Endothelial cell of umbilical vein (primary cell): ENCODE results near the gene C12orf57. TPM values are rescaled to one million over a fixed set of nuclear protein-coding genes. Genes with fewer than 3 reads are reported as not detected.

Experiments used
- BruUV-seq: library from RNA; stranded (reverse); fragments of 400-500 nt; replicated peaks from 2 replicates; lab custom pipeline; 2021; lab: Mats Ljungman, UMichigan
- CTCF ChIA-PET: fragments of 300-600, 350-600 bp; sonication (Branson Sonifier 250); formaldehyde crosslinking; loops from one replicate; lab custom pipeline; 2021; ENCODE audit warnings: antibody characterized with exemption, inconsistent platforms; lab: Charles Lee
- POLR2A ChIA-PET: fragments of 300-600, 350-600 bp; sonication (Branson Sonifier 250); formaldehyde crosslinking; loops from one replicate; lab custom pipeline; 2021; ENCODE audit warnings: antibody characterized with exemption, inconsistent platforms; lab: Charles Lee
- DNase-seq: peaks from one replicate; pipeline ENCODE4 v3.0.0-alpha.2; 2011; ENCODE audit warnings: low read depth, low spot score
- FAIRE-seq: peaks from 2 replicates; lab custom pipeline; 2011; peaks lifted over from hg19 to GRCh38; lab: Jason Lieb, UNC
- H2AFZ ChIP-seq: 2 replicates; pipeline ENCODE4 v1.6.0; 2012; ENCODE audit warnings: low read depth, low read length, control low read depth, inconsistent platforms
- H3K27ac ChIP-seq: 2 replicates; pipeline ENCODE4 v1.5.1; 2011; ENCODE audit warnings: low read depth, mild to moderate bottlenecking, control low read depth, low read length, moderate library complexity; ENCODE audit not compliant: insufficient read depth
- H3K27me3 ChIP-seq, 2 experiments: 2 replicates each; pipeline versions ENCODE4 v1.6.0 to v1.6.1; 2011; ENCODE audit warnings: low read length in 2 of 2, mixed read lengths in 1 of 2; ENCODE audit not compliant: control insufficient read depth in 2 of 2, insufficient read depth in 2 of 2
- H3K36me3 ChIP-seq, 2 experiments: 2 replicates in 1 of 2; 3 replicates in 1 of 2; pipeline ENCODE4 v1.5.1; 2011; ENCODE audit warnings: low read length in 2 of 2, mild to moderate bottlenecking in 1 of 2, moderate library complexity in 1 of 2; ENCODE audit not compliant: control insufficient read depth in 2 of 2, insufficient read depth in 2 of 2; ENCODE audit errors: extremely low read depth in 1 of 2
- H3K4me1 ChIP-seq: 3 replicates; pipeline ENCODE4 v1.5.1; 2011; ENCODE audit warnings: mild to moderate bottlenecking, low read length; ENCODE audit not compliant: control insufficient read depth, insufficient read depth; ENCODE audit errors: extremely low read depth
- H3K4me2 ChIP-seq: 2 replicates; pipeline ENCODE4 v1.6.1; 2011; ENCODE audit warnings: low read length, control low read depth, mixed read lengths; ENCODE audit not compliant: insufficient read depth
- H3K4me3 ChIP-seq, 3 experiments: fragments of 200-600 bp in 1 of 3; sonication (generic), shearing (Covaris generic) in 1 of 3; replicated peaks in 1 of 3; 2 replicates each; pipeline ENCODE4 v1.5.1; 2011 to 2016; ENCODE audit warnings: control low read depth in 3 of 3, low read length in 3 of 3, mild to moderate bottlenecking in 2 of 3, inconsistent platforms in 1 of 3, low read depth in 1 of 3, moderate library complexity in 1 of 3; ENCODE audit not compliant: insufficient read depth in 1 of 3
- H3K79me2 ChIP-seq: 2 replicates; pipeline ENCODE4 v1.6.0; 2012; ENCODE audit warnings: low read length, inconsistent platforms; ENCODE audit not compliant: control insufficient read depth, insufficient read depth
- H3K9ac ChIP-seq: replicated peaks from 2 replicates; pipeline ENCODE3; 2011; ENCODE audit warnings: low read length, control low read depth; ENCODE audit not compliant: insufficient read depth; ENCODE audit errors: extremely low read depth
- H3K9me1 ChIP-seq: replicated peaks from 3 replicates; pipeline ENCODE4 v1.6.0; 2011; ENCODE audit warnings: mild to moderate bottlenecking, low read length; ENCODE audit not compliant: control insufficient read depth, insufficient read depth; ENCODE audit errors: extremely low read depth
- H3K9me3 ChIP-seq: replicated peaks from 2 replicates; pipeline ENCODE4 v1.5.1; 2012; ENCODE audit warnings: low read length, inconsistent platforms; ENCODE audit not compliant: control insufficient read depth, insufficient read depth
- H4K20me1 ChIP-seq: replicated peaks from 2 replicates; pipeline ENCODE3; 2011; ENCODE audit warnings: mild to moderate bottlenecking, low read length; ENCODE audit not compliant: control insufficient read depth, insufficient read depth; ENCODE audit errors: extremely low read depth
- EZH2 ChIP-seq: IDR thresholded peaks from 2 replicates; pipeline ENCODE4 v1.6.1; 2012; ENCODE audit warnings: borderline replicate concordance, low read depth, mild to moderate bottlenecking, moderate library complexity, low read length, inconsistent platforms; ENCODE audit not compliant: severe bottlenecking
- FOS ChIP-seq: IDR thresholded peaks from 2 replicates; pipeline ENCODE4 v1.6.1; 2011; ENCODE audit warnings: mild to moderate bottlenecking, low read length, moderate library complexity, borderline replicate concordance; ENCODE audit not compliant: insufficient read depth
- GATA2 ChIP-seq: IDR thresholded peaks from 2 replicates; pipeline ENCODE4 v1.7.0; 2011; ENCODE audit warnings: low read depth, mild to moderate bottlenecking, moderate library complexity, mixed read lengths, low read length; ENCODE audit not compliant: insufficient read length, insufficient read depth
- JUN ChIP-seq: IDR thresholded peaks from 2 replicates; pipeline ENCODE4 v1.6.1; 2011; ENCODE audit warnings: borderline replicate concordance, low read depth; ENCODE audit not compliant: insufficient read length, insufficient read depth
- MYC ChIP-seq: IDR thresholded peaks from one replicate; pipeline ENCODE4 v1.6.1; 2011; ENCODE audit warnings: mild to moderate bottlenecking, low read depth, low read length
- POLR2A ChIP-seq: IDR thresholded peaks from 2 replicates; pipeline ENCODE4 v1.6.1; 2012; ENCODE audit warnings: low read depth, mild to moderate bottlenecking, control low read depth, low read length
- POLR2AphosphoS5 ChIP-seq: IDR thresholded peaks from 2 replicates; pipeline ENCODE4 v1.6.1; 2012; ENCODE audit warnings: low read depth, mild to moderate bottlenecking, control low read depth, low read length, moderate library complexity; ENCODE audit not compliant: insufficient read depth
- dilution Hi-C: fragments of 300-500 bp; cut with MboI; formaldehyde crosslinking; loops from one replicate; pipeline ENCODE4 v1.15.0; 2019; ENCODE audit warnings: low sequenced_read_pairs; ENCODE audit not compliant: extremely low pct_ligation_motif_present
- intact Hi-C: fragments of 100-400 bp; cut with micrococcal nuclease; formaldehyde crosslinking; loops from one replicate; pipeline ENCODE4 v1.10.0; 2022
- polyA plus RNA-seq, 4 experiments: library from polyadenylated mRNA; depleted of rRNA in 3 of 4; stranded (reverse) in 3 of 4; unstranded in 1 of 4; fragments of >200 nt; gene quantifications; 2 replicates each; pipeline versions ENCODE4 v1.2.1 to v1.2.3, GENCODE V29; 2011 to 2012; ENCODE audit warnings: missing spikeins in 1 of 4
- total RNA-seq: library from RNA; stranded (reverse); gene quantifications from 2 replicates; pipeline ENCODE4 v1.2.3, GENCODE V29; 2021
- TF ChIP-seq, protein P1 (sequence below): IDR thresholded peaks from 2 replicates; pipeline ENCODE4 v1.6.1; 2011; ENCODE audit not compliant: insufficient read depth, insufficient read length
- TF ChIP-seq, protein P2 (sequence below), 2 donors: IDR thresholded peaks; 1 replicate in 1 of 2; 2 replicates in 1 of 2; pipeline ENCODE4 v1.5.1; 2011; ENCODE audit warnings: low read length in 2 of 2, mild to moderate bottlenecking in 2 of 2, moderate library complexity in 2 of 2, control low read depth in 1 of 2, inconsistent platforms in 1 of 2, low read depth in 1 of 2; ENCODE audit not compliant: insufficient read depth in 1 of 2; ENCODE audit errors: extremely low read depth in 1 of 2

C12orf57 gene
- total and polyA plus RNA-seq, 2 donors (not counting 3 experiments of a cell fraction or from before 2014, with no cell fraction given), result 167 to 729 TPM

DNA sequence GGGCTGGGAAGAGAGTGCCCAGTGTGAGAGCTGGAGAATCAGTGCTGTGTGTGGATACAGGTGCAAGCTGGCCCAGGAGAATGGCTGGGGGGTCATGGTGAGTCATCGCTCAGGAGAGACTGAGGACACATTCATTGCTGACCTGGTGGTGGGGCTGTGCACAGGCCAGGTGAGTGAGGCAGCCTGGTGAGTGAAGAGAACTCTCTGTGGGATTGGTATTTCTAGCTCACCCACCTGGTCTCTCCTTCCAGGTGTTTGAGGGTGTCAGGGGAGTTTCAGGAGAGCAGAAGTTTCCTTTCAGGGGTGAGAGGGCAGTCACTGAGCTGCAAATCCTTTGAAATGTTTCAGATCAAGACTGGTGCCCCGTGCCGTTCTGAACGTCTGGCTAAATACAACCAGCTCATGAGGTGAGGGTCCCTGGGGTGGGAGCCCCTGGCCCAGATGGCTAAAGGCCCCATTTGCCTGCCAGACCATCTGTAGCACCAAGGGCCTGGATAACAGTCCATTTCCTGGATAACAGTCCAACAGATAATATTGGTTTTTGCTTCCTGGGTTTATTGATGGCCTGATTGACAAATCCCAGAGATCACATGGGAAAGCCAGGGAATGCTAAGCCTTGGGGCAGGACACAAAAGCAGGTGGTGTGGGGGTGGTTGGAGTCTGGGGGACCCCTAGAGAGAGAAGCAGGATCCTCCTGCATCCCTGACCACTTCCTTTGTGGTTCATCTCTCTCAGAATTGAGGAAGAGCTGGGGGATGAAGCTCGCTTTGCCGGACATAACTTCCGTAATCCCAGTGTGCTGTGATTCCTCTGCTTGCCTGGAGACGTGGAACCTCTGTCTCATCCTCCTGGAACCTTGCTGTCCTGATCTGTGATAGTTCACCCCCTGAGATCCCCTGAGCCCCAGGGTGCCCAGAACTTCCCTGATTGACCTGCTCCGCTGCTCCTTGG lies 21.6 kb upstream of the C12orf57 start:
- H3K27me3 ChIP-seq, result no peaks in the 10 kb centered on the region
- no peak overlapping the region for H3K4me2 ChIP-seq
- DNase-seq (no peak), FAIRE-seq (no peak)
- H3K9me3 ChIP-seq, result no peaks in the 10 kb centered on the region
- no peak overlapping the region for H2AFZ ChIP-seq
- ChIA-PET POLR2A (no interaction called here), CTCF (interaction anchor here (1.0 to 1.8 kb wide), 3 partner anchors 15 to 53 kb away, joined by 3 to 6 read pairs (median 6); no protein-coding TSS in a partner anchor)
- dilution Hi-C loops (no loop called here), intact Hi-C loops (no loop called here)
- peaks cover 8% of the 10 kb centered on the region for H3K79me2 ChIP-seq
- peaks cover 29% of the 10 kb centered on the region for H3K4me1 ChIP-seq
- no peak overlapping the region for H3K4me3 ChIP-seq
- no peaks in the 10 kb centered on the region for H3K9me1 ChIP-seq
- TF ChIP-seq GATA2 (no peak), FOS (no peak), EZH2 (no peak), MYC (no peak), POLR2A (no peak), JUN (no peak), POLR2AphosphoS5 (no peak)
- TF ChIP-seq, protein P1, sequence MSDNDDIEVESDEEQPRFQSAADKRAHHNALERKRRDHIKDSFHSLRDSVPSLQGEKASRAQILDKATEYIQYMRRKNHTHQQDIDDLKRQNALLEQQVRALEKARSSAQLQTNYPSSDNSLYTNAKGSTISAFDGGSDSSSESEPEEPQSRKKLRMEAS, result no peak
- TF ChIP-seq, protein P2, sequence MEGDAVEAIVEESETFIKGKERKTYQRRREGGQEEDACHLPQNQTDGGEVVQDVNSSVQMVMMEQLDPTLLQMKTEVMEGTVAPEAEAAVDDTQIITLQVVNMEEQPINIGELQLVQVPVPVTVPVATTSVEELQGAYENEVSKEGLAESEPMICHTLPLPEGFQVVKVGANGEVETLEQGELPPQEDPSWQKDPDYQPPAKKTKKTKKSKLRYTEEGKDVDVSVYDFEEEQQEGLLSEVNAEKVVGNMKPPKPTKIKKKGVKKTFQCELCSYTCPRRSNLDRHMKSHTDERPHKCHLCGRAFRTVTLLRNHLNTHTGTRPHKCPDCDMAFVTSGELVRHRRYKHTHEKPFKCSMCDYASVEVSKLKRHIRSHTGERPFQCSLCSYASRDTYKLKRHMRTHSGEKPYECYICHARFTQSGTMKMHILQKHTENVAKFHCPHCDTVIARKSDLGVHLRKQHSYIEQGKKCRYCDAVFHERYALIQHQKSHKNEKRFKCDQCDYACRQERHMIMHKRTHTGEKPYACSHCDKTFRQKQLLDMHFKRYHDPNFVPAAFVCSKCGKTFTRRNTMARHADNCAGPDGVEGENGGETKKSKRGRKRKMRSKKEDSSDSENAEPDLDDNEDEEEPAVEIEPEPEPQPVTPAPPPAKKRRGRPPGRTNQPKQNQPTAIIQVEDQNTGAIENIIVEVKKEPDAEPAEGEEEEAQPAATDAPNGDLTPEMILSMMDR (IDR thresholded peaks at IDR 0.05; ENCODE audit: extremely low read depth in 1 of 2, insufficient read depth in 1 of 2, low read depth in 1 of 2, low read length in 2 of 2), result no peak
- H3K36me3 ChIP-seq, result no peaks in the 10 kb centered on the region
- no peak overlapping the region for H3K9ac ChIP-seq
- no TSS peak for BruUV-seq
- no peak overlapping the region for H3K27ac ChIP-seq
- no peaks in the 10 kb centered on the region for H4K20me1 ChIP-seq
